ENCODE results near the gene AGBL4.

Gene AGBL4

GRCh38 chr1:48616710-48617109, 1407.0 kb downstream of the AGBL4 start:
- TF ChIP-seq CTCF (IDR thresholded peaks at IDR 0.05; ENCODE audit: low read depth, low read length, missing control alignments) = no peak
- DNase-seq (ENCODE audit: low read depth) = no peak
- no peak overlapping the region for H3K4me3 ChIP-seq (ENCODE audit: low read depth, low read length)

GRCh38 chr1:48611841-48612240, 1411.9 kb downstream of the AGBL4 start:
- no peak overlapping the region for H3K4me3 ChIP-seq (ENCODE audit: low read depth, low read length)
- no peak for TF ChIP-seq CTCF (IDR thresholded peaks at IDR 0.05; ENCODE audit: low read depth, low read length, missing control alignments)
- no peak for DNase-seq (ENCODE audit: low read depth)

- no peak overlapping the region for H3K4me3 ChIP-seq (ENCODE audit: low read depth, low read length)
- TF ChIP-seq CTCF (IDR thresholded peaks at IDR 0.05; ENCODE audit: low read depth, low read length, missing control alignments) = no peak
- DNase-seq (ENCODE audit: low read depth) = no peak
These were observed 1412.9 kb downstream of the AGBL4 start for GRCh38 chr1:48610628-48611542.

GRCh38 chr1:48608882-48609281, 1414.9 kb downstream of the AGBL4 start:
- H3K4me3 ChIP-seq (ENCODE audit: low read depth, low read length) = no peak overlapping the region
- no peak for DNase-seq (ENCODE audit: low read depth)
- TF ChIP-seq CTCF (IDR thresholded peaks at IDR 0.05; ENCODE audit: low read depth, low read length, missing control alignments) = no peak

GRCh38 chr1:48603222-48603621, 1420.5 kb downstream of the AGBL4 start:
- TF ChIP-seq CTCF (IDR thresholded peaks at IDR 0.05; ENCODE audit: low read depth, low read length, missing control alignments) = no peak
- H3K4me3 ChIP-seq (ENCODE audit: low read depth, low read length) = no peak overlapping the region
- no peak for DNase-seq (ENCODE audit: low read depth)

GRCh38 chr1:48602349-48602748, 1421.4 kb downstream of the AGBL4 start:
- no peak for DNase-seq (ENCODE audit: low read depth)
- TF ChIP-seq CTCF (IDR thresholded peaks at IDR 0.05; ENCODE audit: low read depth, low read length, missing control alignments) = no peak
- H3K4me3 ChIP-seq (ENCODE audit: low read depth, low read length) = no peak overlapping the region

- DNase-seq (ENCODE audit: low read depth) = no peak
- no peak for TF ChIP-seq CTCF (IDR thresholded peaks at IDR 0.05; ENCODE audit: low read depth, low read length, missing control alignments)
- H3K4me3 ChIP-seq (ENCODE audit: low read depth, low read length) = no peak overlapping the region
These were observed 1423.6 kb downstream of the AGBL4 start for GRCh38 chr1:48600182-48600581.
